IMR-90 (cell line): ENCODE data around the gene FAM78A. TPM values are rescaled to one million over a fixed set of nuclear protein-coding genes. Genes with fewer than 3 reads are reported as not detected.
A peak's percentile ranks its signal among the peaks of the same experiment; 100 is the strongest.

Source experiments
- ATAC-seq: fragments of 200-7000 bp; cut with Tn5 transposase; 2 replicates; pipeline ENCODE4 v1.9.1; 2020; ENCODE audit warnings: low read depth, mild to moderate bottlenecking, moderate library complexity
- BruUV-seq: library from RNA; stranded (reverse); fragments of 400-500 nt; replicated peaks from 2 replicates; lab custom pipeline; 2021; lab: Mats Ljungman, UMichigan
- CTCF ChIA-PET: fragments of 300-600 bp; formaldehyde crosslinking; extraction: SDS; loops from one replicate; lab custom pipeline; 2021; ENCODE audit warnings: antibody characterized with exemption; lab: Yijun Ruan, JAX
- POLR2A ChIA-PET: fragments of 300-600 bp; sonication (Branson Sonifier 250); formaldehyde crosslinking; loops from one replicate; lab custom pipeline; 2022; ENCODE audit warnings: antibody characterized with exemption; ENCODE audit not compliant: unreplicated experiment; lab: Charles Lee
- DNase-seq: peaks from one replicate; pipeline ENCODE4 v3.0.0; 2013
- H2AFZ ChIP-seq: replicated peaks from 2 replicates; pipeline ENCODE3; 2013; ENCODE audit warnings: low read length, mild to moderate bottlenecking; ENCODE audit not compliant: poor library complexity
- H2AK5ac ChIP-seq: 2 replicates; pipeline ENCODE4 v1.6.1; 2013; ENCODE audit warnings: low read depth, low read length, inconsistent platforms
- H2AK9ac ChIP-seq: replicated peaks from 2 replicates; pipeline ENCODE3; 2013; ENCODE audit warnings: mild to moderate bottlenecking, low read depth, low read length, moderate library complexity; ENCODE audit not compliant: poor library complexity
- H2BK120ac ChIP-seq: 2 replicates; pipeline ENCODE4 v1.6.1; 2013; ENCODE audit warnings: low read depth, low read length, inconsistent platforms
- H2BK15ac ChIP-seq: 3 replicates; pipeline ENCODE4 v1.6.1; 2013; ENCODE audit warnings: low read depth, low read length, inconsistent platforms
- H2BK20ac ChIP-seq: 2 replicates; pipeline ENCODE4 v1.6.1; 2013; ENCODE audit warnings: low read depth, mild to moderate bottlenecking, inconsistent platforms, low read length, moderate library complexity
- H2BK5ac ChIP-seq: 2 replicates; pipeline ENCODE4 v1.6.1; 2013; ENCODE audit warnings: mild to moderate bottlenecking, low read depth, low read length, inconsistent platforms; ENCODE audit not compliant: poor library complexity, severe bottlenecking
- H3K14ac ChIP-seq: replicated peaks from 2 replicates; pipeline ENCODE4 v1.6.1; 2013; ENCODE audit warnings: low read depth, low read length, inconsistent platforms
- H3K18ac ChIP-seq: 2 replicates; pipeline ENCODE4 v1.6.1; 2013; ENCODE audit warnings: low read depth, low read length, control low read depth
- H3K23ac ChIP-seq: 2 replicates; pipeline ENCODE4 v1.6.1; 2013; ENCODE audit warnings: low read depth, low read length, inconsistent platforms
- H3K27ac ChIP-seq: 2 replicates; pipeline ENCODE4 v1.5.1; 2013; ENCODE audit warnings: mild to moderate bottlenecking, control low read depth, low read length; ENCODE audit not compliant: insufficient read depth
- H3K27me3 ChIP-seq: 2 replicates; pipeline ENCODE4 v1.6.1; 2013; ENCODE audit warnings: low read length; ENCODE audit not compliant: control insufficient read depth, insufficient read depth
- H3K36me3 ChIP-seq: 2 replicates; pipeline ENCODE4 v1.6.1; 2013; ENCODE audit warnings: low read length, mixed read lengths; ENCODE audit not compliant: control insufficient read depth, insufficient read depth
- H3K4ac ChIP-seq: 2 replicates; pipeline ENCODE4 v1.6.1; 2013; ENCODE audit warnings: low read depth, low read length, inconsistent platforms
- H3K4me1 ChIP-seq: 2 replicates; pipeline ENCODE4 v1.6.1; 2013; ENCODE audit warnings: low read length, mixed read lengths; ENCODE audit not compliant: control insufficient read depth, insufficient read depth
- H3K4me2 ChIP-seq: 2 replicates; pipeline ENCODE4 v1.6.1; 2013; ENCODE audit warnings: low read depth, mild to moderate bottlenecking, control low read depth, low read length, moderate library complexity
- H3K4me3 ChIP-seq: 2 replicates; pipeline ENCODE4 v1.5.1; 2013; ENCODE audit warnings: low read depth, mild to moderate bottlenecking, control low read depth, low read length, moderate library complexity; ENCODE audit not compliant: insufficient read depth
- H3K56ac ChIP-seq: 2 replicates; pipeline ENCODE4 v1.6.1; 2013; ENCODE audit warnings: low read length, inconsistent platforms; ENCODE audit not compliant: insufficient read depth; ENCODE audit errors: extremely low read depth
- H3K79me1 ChIP-seq, 2 experiments: 2 replicates each; pipeline ENCODE4 v1.6.1; 2013; ENCODE audit warnings: low read length in 2 of 2, inconsistent platforms in 1 of 2, low read depth in 1 of 2
- H3K9ac ChIP-seq: 2 replicates; pipeline ENCODE4 v1.6.1; 2013; ENCODE audit warnings: low read depth, low read length, control low read depth
- H3K9me1 ChIP-seq: 2 replicates; pipeline ENCODE4 v1.6.1; 2013; ENCODE audit warnings: low read length, inconsistent platforms; ENCODE audit not compliant: insufficient read depth
- H3K9me3 ChIP-seq: 2 replicates; pipeline ENCODE4 v1.6.1; 2013; ENCODE audit warnings: low read length; ENCODE audit not compliant: control insufficient read depth, insufficient read depth
- H4K20me1 ChIP-seq: 2 replicates; pipeline ENCODE4 v1.6.1; 2013; ENCODE audit warnings: low read length, inconsistent platforms; ENCODE audit not compliant: insufficient read depth
- H4K5ac ChIP-seq: 2 replicates; pipeline ENCODE4 v1.6.1; 2013; ENCODE audit warnings: mild to moderate bottlenecking, low read depth, low read length, control low read depth
- H4K8ac ChIP-seq, 2 experiments: 2 replicates each; pipeline ENCODE4 v1.6.1; 2013; ENCODE audit warnings: low read depth in 2 of 2, low read length in 2 of 2, control low read depth in 1 of 2, inconsistent platforms in 1 of 2
- H4K91ac ChIP-seq: 2 replicates; pipeline ENCODE4 v1.6.1; 2013; ENCODE audit warnings: low read depth, low read length, inconsistent platforms; ENCODE audit not compliant: insufficient read depth
- BHLHE40 ChIP-seq: fragments of 150-350 bp; IDR thresholded peaks from 2 replicates; pipeline ENCODE4 v1.6.1; 2016; ENCODE audit warnings: mild to moderate bottlenecking, low read depth, low read length
- CEBPB ChIP-seq: IDR thresholded peaks from 2 replicates; pipeline ENCODE4 v1.6.1; 2012; ENCODE audit warnings: low read depth, low read length, improper control_type of control experiment
- CTCF ChIP-seq: conservative IDR thresholded peaks from 2 replicates; pipeline ENCODE4 v1.5.1; 2012; ENCODE audit warnings: mild to moderate bottlenecking, low read depth, low read length, improper control_type of control experiment
- NFE2L2 ChIP-seq: fragments of 150-350 bp; IDR thresholded peaks from 2 replicates; pipeline ENCODE4 v1.6.1; 2016; ENCODE audit warnings: low read depth, mild to moderate bottlenecking, low read length
- WGBS, 2 experiments: methylation state at CpG; one replicate each; pipeline versions ENCODE4 v1.1.5 to v1.1.7; 2013; ENCODE audit warnings: missing lambda C conversion rate in 2 of 2; ENCODE audit not compliant: insufficient read length in 1 of 2; ENCODE audit errors: extremely low coverage in 2 of 2; 5-methylcytosine and 5-hydroxymethylcytosine counted together
- dilution Hi-C: fragments of 300-500 bp; cut with HindIII; formaldehyde crosslinking; loops from one replicate; pipeline ENCODE4 v1.14.3; 2018; ENCODE audit warnings: low sequenced_read_pairs; ENCODE audit not compliant: unreplicated experiment
- in situ Hi-C: fragments of 300-500 bp; cut with MboI; formaldehyde crosslinking; loops from 3 replicates; pipeline ENCODE4 v1.14.3; 2019; ENCODE audit warnings: low sequenced_read_pairs, inconsistent platforms, mixed read lengths
- intact Hi-C: fragments of 100-400 bp; cut with micrococcal nuclease; formaldehyde crosslinking; loops from 2 replicates; pipeline ENCODE4 v1.10.0; 2022
- polyA plus RNA-seq, 3 experiments: library from polyadenylated mRNA; depleted of rRNA; stranded (reverse); fragments of >200 nt; gene quantifications; 2 replicates each; pipeline ENCODE4 v1.2.3, GENCODE V29; 2012; ENCODE audit warnings: low replicate concordance in 1 of 3
- total RNA-seq: library from RNA; depleted of rRNA; stranded (reverse); fragments of >200 nt; gene quantifications from 2 replicates; pipeline ENCODE4 v1.2.3, GENCODE V29; 2012

The FAM78A gene
- total and polyA plus RNA-seq, 2 of the 4 experiments (the other 2 are of a cell fraction) = 0.18 to 0.27 TPM

DNA sequence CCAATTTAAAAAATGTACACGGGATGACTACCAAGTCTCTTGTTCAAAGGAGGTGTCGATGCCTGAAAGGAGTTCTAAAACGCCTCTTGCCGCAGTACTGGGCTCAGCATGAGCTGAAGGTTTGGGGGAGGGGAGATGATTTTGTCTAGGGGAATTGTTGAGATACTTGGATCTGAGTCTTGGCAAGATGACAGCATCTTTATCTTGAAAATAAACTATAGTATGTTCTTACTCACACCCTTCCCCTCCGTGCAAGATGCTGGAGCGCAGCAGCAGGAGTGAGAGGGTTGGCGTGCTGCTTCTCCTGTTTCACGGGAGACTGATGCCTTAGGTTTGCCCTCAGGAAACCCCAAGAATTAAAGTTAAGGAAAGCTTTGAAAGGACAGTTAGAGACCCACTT is 47.3 kb downstream of the FAM78A start:
- Histone ChIP-seq H4K20me1 (peaks cover 16% of the 10 kb centered on the region; the same call in 1 of the 2 replicates), H3K27me3 (no peaks in the 10 kb centered on the region), H3K4me2 (peak overlapping the region; percentile 14; the same call in 1 of the 2 replicates), H3K9me3 (no peaks in the 10 kb centered on the region), H2AK5ac (no peak overlapping the region), H2BK20ac (no peak overlapping the region), H2AK9ac (peak overlapping the region; percentile 15), H3K27ac (no peak overlapping the region; the same call in 1 of the 2 replicates), H3K14ac (no peak overlapping the region), H3K9ac (no peak overlapping the region), H4K5ac (no peak overlapping the region), H3K36me3 (peaks cover 22% of the 10 kb centered on the region), H2BK5ac (no peak overlapping the region), H3K4me3 (no peak overlapping the region), H3K9me1 (peaks cover 19% of the 10 kb centered on the region), H2AFZ (no peak overlapping the region), H3K79me1 (0 out of 4 replicates have a peak, but pooled peaks cover 0 to 12% of the 10 kb centered on the region in 2 experiments), H4K8ac (no peak overlapping the region), H3K56ac (no peak overlapping the region), H3K23ac (no peak overlapping the region), H2BK15ac (no peak overlapping the region), H3K4ac (no peak overlapping the region), H3K18ac (no peak overlapping the region), H4K91ac (no peak overlapping the region), H2BK120ac (no peak overlapping the region), H3K4me1 (peaks cover 19% of the 10 kb centered on the region)
- POLR2A ChIA-PET = no interaction called here
- no peak for TF ChIP-seq CEBPB
- no peak for TF ChIP-seq CTCF
- peak; percentile 48; the same call in 1 of the 2 replicates for TF ChIP-seq BHLHE40
- no peak for TF ChIP-seq NFE2L2
- DNase-seq (peak; percentile 93), ATAC-seq (peak; percentile 93)
- in situ Hi-C loops (no loop called here), dilution Hi-C loops (no loop called here), intact Hi-C loops (loop anchor here (2.0 kb wide), 1 partner anchor 50 kb away; no protein-coding TSS in a partner anchor)
- WGBS, 2 experiments = no CpG with 5 or more reads among the region's 8 CpGs
- CTCF ChIA-PET = no interaction called here
- BruUV-seq = no TSS peak
